GM23338 (cell line): Measurements from ENCODE around the gene CAMSAP1. TPM values are rescaled to one million over a fixed set of nuclear protein-coding genes. Genes with fewer than 3 reads are reported as not detected.

Experiments used
- ATAC-seq: fragments of 200-7000 bp; cut with Tn5 transposase; 3 replicates; pipeline ENCODE4 v1.9.1; 2020
- DNase-seq: peaks from one replicate; pipeline ENCODE4 v3.0.0-alpha.2; 2015; ENCODE audit warnings: low spot score
- H2AFZ ChIP-seq: fragments of 200-600 bp; sonication (generic); 2 replicates; pipeline ENCODE4 v1.8.0; 2016; ENCODE audit warnings: antibody characterized with exemption, mild to moderate bottlenecking, moderate library complexity
- H3F3A ChIP-seq: fragments of 200-600 bp; sonication (generic); replicated peaks from 2 replicates; pipeline ENCODE4 v1.8.0; 2017; ENCODE audit warnings: antibody characterized with exemption, mixed run types, low read depth
- H3K27ac ChIP-seq: fragments of 200-600 bp; sonication (generic); 2 replicates; pipeline ENCODE4 v1.6.1; 2016; ENCODE audit warnings: low read depth
- H3K27me3 ChIP-seq: fragments of 200-600 bp; sonication (generic); 2 replicates; pipeline ENCODE4 v1.8.0; 2016; ENCODE audit warnings: mild to moderate bottlenecking, mixed run types, moderate library complexity; ENCODE audit not compliant: insufficient read depth
- H3K36me3 ChIP-seq: fragments of 200-600 bp; sonication (generic); 2 replicates; pipeline ENCODE4 v1.8.0; 2016; ENCODE audit warnings: mild to moderate bottlenecking; ENCODE audit not compliant: insufficient read depth
- H3K4me1 ChIP-seq: fragments of 200-600 bp; sonication (generic); 2 replicates; pipeline ENCODE4 v1.8.0; 2016; ENCODE audit warnings: mild to moderate bottlenecking, moderate library complexity; ENCODE audit not compliant: insufficient read depth
- H3K4me2 ChIP-seq: fragments of 200-600 bp; sonication (generic); 2 replicates; pipeline ENCODE4 v1.7.1; 2017; ENCODE audit warnings: mixed run types
- H3K4me3 ChIP-seq: fragments of 200-600 bp; sonication (generic); 2 replicates; pipeline ENCODE4 v1.6.1; 2016; ENCODE audit warnings: mixed run types
- H3K79me2 ChIP-seq: fragments of 200-600 bp; sonication (generic); replicated peaks from 2 replicates; pipeline ENCODE4 v1.8.0; 2017; ENCODE audit warnings: mild to moderate bottlenecking; ENCODE audit not compliant: insufficient read depth
- H3K9me2 ChIP-seq: fragments of 200-600 bp; sonication (generic); 2 replicates; pipeline ENCODE4 v1.8.0; 2017; ENCODE audit not compliant: insufficient read depth
- H4K20me1 ChIP-seq: fragments of 200-600 bp; sonication (generic); replicated peaks from 2 replicates; pipeline ENCODE4 v1.8.0; 2017; ENCODE audit warnings: mild to moderate bottlenecking; ENCODE audit not compliant: insufficient read depth
- H3K27ac Mint-ChIP-seq: 2 replicates; pipeline ENCODE4 v1.8.0; 2020; ENCODE audit warnings: inconsistent platforms, mild to moderate bottlenecking, moderate library complexity, mixed read lengths
- H3K27me3 Mint-ChIP-seq: 3 replicates; pipeline ENCODE4 v1.8.0; 2022; ENCODE audit warnings: low read depth, mild to moderate bottlenecking, moderate library complexity, mixed read lengths, inconsistent platforms; ENCODE audit not compliant: insufficient read depth, poor library complexity
- H3K36me3 Mint-ChIP-seq: 3 replicates; pipeline ENCODE4 v1.8.0; 2021; ENCODE audit warnings: low read depth, mild to moderate bottlenecking, inconsistent platforms, moderate library complexity, mixed read lengths
- H3K4me1 Mint-ChIP-seq: 3 replicates; pipeline ENCODE4 v1.8.0; 2020; ENCODE audit warnings: mild to moderate bottlenecking, inconsistent platforms, mixed read lengths
- H3K4me3 Mint-ChIP-seq: 3 replicates; pipeline ENCODE4 v1.8.0; 2021; ENCODE audit warnings: moderate library complexity, mild to moderate bottlenecking, inconsistent platforms, mixed read lengths
- H3K9me3 Mint-ChIP-seq: 3 replicates; pipeline ENCODE4 v1.8.0; 2020; ENCODE audit warnings: moderate library complexity, mild to moderate bottlenecking, inconsistent platforms, mixed read lengths
- ETS1 ChIP-seq: IDR thresholded peaks from 2 replicates; pipeline ENCODE4 v1.6.1; 2016; ENCODE audit warnings: antibody characterized with exemption
- EZH2 ChIP-seq: fragments of 200-600 bp; sonication (generic); IDR thresholded peaks from one replicate; pipeline ENCODE4 v1.8.0; 2017; ENCODE audit warnings: antibody characterized with exemption, mild to moderate bottlenecking, low read depth; ENCODE audit not compliant: unreplicated experiment
- EZH2phosphoT487 ChIP-seq: fragments of 200-600 bp; sonication (generic); IDR thresholded peaks from one replicate; pipeline ENCODE4 v1.8.1; 2018; ENCODE audit warnings: antibody characterized with exemption; ENCODE audit not compliant: unreplicated experiment
- JUNB ChIP-seq: IDR thresholded peaks from one replicate; pipeline ENCODE4 v1.6.1; 2016; ENCODE audit warnings: antibody characterized with exemption; ENCODE audit not compliant: unreplicated experiment
- NANOG ChIP-seq: IDR thresholded peaks from 2 replicates; pipeline ENCODE4 v1.6.1; 2016; ENCODE audit warnings: antibody characterized with exemption, borderline replicate concordance
- STAT1 ChIP-seq: IDR thresholded peaks from one replicate; pipeline ENCODE4 v1.6.1; 2016; ENCODE audit warnings: antibody characterized with exemption; ENCODE audit not compliant: unreplicated experiment
- ZNF114 ChIP-seq: fragments of 250-450 bp; sonication (Bioruptor Pico); IDR thresholded peaks from 2 replicates; pipeline ENCODE4 v1.5.0; 2020; ENCODE audit warnings: mild to moderate bottlenecking, moderate library complexity
- ZNF331 ChIP-seq: fragments of 250-450 bp; sonication (Bioruptor Pico); IDR thresholded peaks from 2 replicates; pipeline ENCODE4 v1.5.0; 2020; ENCODE audit warnings: low read depth, mild to moderate bottlenecking, moderate library complexity
- polyA plus RNA-seq: library from polyadenylated mRNA; unstranded; fragments of >200 nt; fragmentation: Nextera tagmentation; extraction: Ambion mirVana; gene quantifications from 2 replicates; pipeline ENCODE4 v1.2.1, GENCODE V29; 2016
- total RNA-seq: library from RNA; depleted of rRNA; stranded (reverse); fragments of >200 nt; shearing (Covaris generic); gene quantifications from 2 replicates; pipeline ENCODE4 v1.2.3, GENCODE V29; 2014; rRNA removed

CAMSAP1 gene
- total and polyA plus RNA-seq, 2 experiments from 2014 or later: 6.9 to 75.4 TPM

GRCh38 chr9:135759676-135760300 lies 147.6 kb downstream of the CAMSAP1 start (continued):
- no peak for TF ChIP-seq NANOG
- no peak for TF ChIP-seq ETS1
- no peak for TF ChIP-seq STAT1

GRCh38 chr9:135758870-135759269 lies 148.5 kb downstream of the CAMSAP1 start:
- H3K36me3 ChIP-seq: no peaks in the 10 kb centered on the region
- no peaks in the 10 kb centered on the region for H3K9me2 ChIP-seq
- no peaks in the 10 kb centered on the region for H3K27me3 ChIP-seq
- Mint-ChIP-seq H3K4me3 (no peak overlapping the region), H3K27ac (no peak overlapping the region), H3K4me1 (no peaks in the 10 kb centered on the region; the same call in 2 of the 3 replicates), H3K27me3 (peaks cover 8% of the 10 kb centered on the region), H3K9me3 (no peaks in the 10 kb centered on the region), H3K36me3 (no peaks in the 10 kb centered on the region)
- H4K20me1 ChIP-seq: no peaks in the 10 kb centered on the region
- H2AFZ ChIP-seq: no peak overlapping the region
- H3K4me1 ChIP-seq: no peaks in the 10 kb centered on the region
- H3K27ac ChIP-seq: no peak overlapping the region
- H3K4me3 ChIP-seq: no peak overlapping the region
- no peak overlapping the region for H3K4me2 ChIP-seq
- H3K79me2 ChIP-seq: no peaks in the 10 kb centered on the region
- ATAC-seq (no peak), DNase-seq (no peak)
- no peaks in the 10 kb centered on the region for H3F3A ChIP-seq
- no peak for TF ChIP-seq EZH2
- TF ChIP-seq STAT1: no peak
- TF ChIP-seq NANOG: no peak
- TF ChIP-seq ZNF114 (CRISPR knock-in tag): no peak
- no peak for TF ChIP-seq EZH2phosphoT487
- no peak for TF ChIP-seq ETS1
- TF ChIP-seq ZNF331 (CRISPR knock-in tag): no peak
- no peak for TF ChIP-seq JUNB

Other genes with a start within 250 kb of the CAMSAP1 start
- gene LCN9, start 244.2 kb downstream of the CAMSAP1 start, total RNA-seq: not detected in 2 replicates
- gene LCN9, start 244.2 kb downstream of the CAMSAP1 start, polyA plus RNA-seq: not detected in 2 replicates
- gene SOHLH1, start 208.1 kb downstream of the CAMSAP1 start, total RNA-seq: 0.21 TPM in 1 of 2 replicates, not detected in the other
- gene SOHLH1, start 208.1 kb downstream of the CAMSAP1 start, polyA plus RNA-seq: not detected in 2 replicates
- 0.12 and 0.28 TPM in 2 replicates for gene KCNT1, start 205.4 kb downstream of the CAMSAP1 start, total RNA-seq
- 0.05 TPM in 2 replicates for gene KCNT1, start 205.4 kb downstream of the CAMSAP1 start, polyA plus RNA-seq
- gene UBAC1, start 53.8 kb upstream of the CAMSAP1 start, total RNA-seq: 86.6 and 95.7 TPM in 2 replicates
- gene UBAC1, start 53.8 kb upstream of the CAMSAP1 start, polyA plus RNA-seq: 63.2 and 71.6 TPM in 2 replicates
- gene NACC2, start 187.7 kb upstream of the CAMSAP1 start, total RNA-seq: 16.5 and 20.8 TPM in 2 replicates
- 3.2 and 3.8 TPM in 2 replicates for gene NACC2, start 187.7 kb upstream of the CAMSAP1 start, polyA plus RNA-seq
- gene TMEM250, start 211.3 kb upstream of the CAMSAP1 start, total RNA-seq: 32.6 and 39.2 TPM in 2 replicates
- gene TMEM250, start 211.3 kb upstream of the CAMSAP1 start, polyA plus RNA-seq: 11.8 and 12.2 TPM in 2 replicates